BJ (cell line): ENCODE data around the gene SLC35E3. TPM values are rescaled to one million over a fixed set of nuclear protein-coding genes. Genes with fewer than 3 reads are reported as not detected.

Source experiments
- CTCF ChIA-PET: fragments of 350-600 bp; formaldehyde crosslinking; extraction: SDS; loops from one replicate; lab custom pipeline; 2021; ENCODE audit warnings: antibody characterized with exemption, inconsistent platforms; lab: Yijun Ruan, JAX
- POLR2A ChIA-PET: fragments of 300-600 bp; sonication (Branson Sonifier 250); formaldehyde crosslinking; extraction: SDS; loops from one replicate; lab custom pipeline; 2021; ENCODE audit warnings: antibody characterized with exemption; lab: Charles Lee
- DNase-seq: peaks from one replicate; pipeline ENCODE4 v3.0.0-alpha.2; 2011; ENCODE audit warnings: low read depth
- H3K27me3 ChIP-seq: 2 replicates; pipeline ENCODE4 v1.6.0; 2011; ENCODE audit warnings: low read length; ENCODE audit not compliant: control insufficient read depth, insufficient read depth
- H3K36me3 ChIP-seq: 2 replicates; pipeline ENCODE4 v1.5.1; 2011; ENCODE audit warnings: low read length; ENCODE audit not compliant: control insufficient read depth, insufficient read depth
- H3K4me3 ChIP-seq: 2 replicates; pipeline ENCODE4 v1.5.1; 2011; ENCODE audit warnings: low read depth, mild to moderate bottlenecking, control low read depth, low read length
- CTCF ChIP-seq: IDR thresholded peaks from 2 replicates; pipeline ENCODE4 v1.5.1; 2011; ENCODE audit warnings: low read depth, mild to moderate bottlenecking, control low read depth, inconsistent platforms, low read length, moderate library complexity; ENCODE audit not compliant: insufficient read depth
- polyA plus RNA-seq: library from polyadenylated mRNA; depleted of rRNA; stranded (reverse); fragments of >200 nt; gene quantifications from 2 replicates; pipeline ENCODE4 v1.2.3, GENCODE V29; 2011

SLC35E3 gene
- polyA plus RNA-seq, 1 experiment = 5.7 TPM

- ChIA-PET CTCF (interaction anchor here (1.0 kb wide), 1 partner anchor 33 kb away, joined by 3 read pairs; no protein-coding TSS in a partner anchor), POLR2A (no interaction called here)
- no peak for DNase-seq
These were observed 2.6 kb upstream of the SLC35E3 start for GRCh38 chr12:68743356-68743755.

DNA sequence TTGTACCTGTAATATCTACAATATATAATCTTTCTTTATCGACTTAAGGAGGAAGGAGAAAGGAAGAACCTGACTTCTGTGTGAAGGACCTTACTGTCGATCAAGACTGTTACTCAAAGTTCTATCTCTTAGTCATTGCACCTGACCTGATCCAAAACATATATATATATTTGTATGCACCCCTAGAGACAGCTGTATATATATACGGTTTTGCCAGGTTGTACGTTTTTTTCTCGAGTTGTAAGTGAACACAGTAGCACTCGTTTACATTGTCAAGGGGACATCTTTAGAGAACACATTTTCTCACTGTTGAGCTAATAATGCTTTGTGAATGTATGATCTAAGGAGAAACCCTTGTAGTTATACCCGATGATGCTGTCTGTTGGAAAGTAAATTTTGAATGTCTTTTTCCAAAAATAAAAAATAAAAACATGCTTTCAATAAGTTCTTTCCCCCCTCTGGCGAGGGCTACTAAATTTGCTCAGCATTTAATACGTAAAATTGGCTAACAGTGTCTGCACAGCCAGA is 536 bp upstream of the SLC35E3 start:
- H3K36me3 ChIP-seq = no peaks in the 10 kb centered on the region; the same call in 1 of the 2 replicates
- DNase-seq = no peak
- no peak for TF ChIP-seq CTCF
- CTCF ChIA-PET = interaction anchor here (1.0 kb wide), 1 partner anchor 12 kb away, joined by 3 read pairs; no protein-coding TSS in a partner anchor
- H3K27me3 ChIP-seq = no peaks in the 10 kb centered on the region
- POLR2A ChIA-PET = interaction anchor here (1.0 kb wide), 2 partner anchors 63 to 69 kb away, joined by 3 to 4 read pairs; no protein-coding TSS in a partner anchor
- H3K4me3 ChIP-seq = peak overlapping the region; percentile 54

More at GRCh38 chr12:68743356-68743755, 2.6 kb upstream of the SLC35E3 start:
- no peak overlapping the region for H3K4me3 ChIP-seq
- H3K27me3 ChIP-seq = no peaks in the 10 kb centered on the region
- H3K36me3 ChIP-seq = no peaks in the 10 kb centered on the region
- TF ChIP-seq CTCF = no peak

DNA sequence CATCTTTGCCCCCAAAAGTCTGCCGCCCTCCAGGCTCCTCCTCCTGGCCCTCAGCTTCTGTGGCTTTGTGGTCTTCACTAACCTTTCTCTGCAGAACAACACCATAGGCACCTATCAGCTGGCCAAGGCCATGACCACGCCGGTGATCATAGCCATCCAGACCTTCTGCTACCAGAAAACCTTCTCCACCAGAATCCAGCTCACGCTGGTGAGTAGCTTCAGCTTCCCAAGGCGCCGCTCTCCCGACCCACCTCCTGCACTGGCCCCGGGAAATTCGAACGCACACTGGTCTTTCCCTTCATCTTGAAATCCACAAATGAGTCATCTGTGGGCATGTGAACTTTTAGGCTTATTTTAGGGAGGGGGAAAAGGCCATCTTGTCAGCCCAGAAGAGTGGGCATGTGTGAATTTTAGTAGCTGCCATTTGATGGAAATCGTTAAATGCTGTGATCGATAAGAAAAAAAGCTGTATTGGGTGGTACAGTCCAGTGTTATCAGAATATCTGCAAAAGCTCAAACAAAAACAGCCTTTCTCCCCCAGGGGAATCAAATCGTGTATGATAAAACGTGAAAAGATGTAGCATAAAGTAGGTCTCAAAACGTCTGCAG is 700 bp downstream of the SLC35E3 start:
- Histone ChIP-seq H3K4me3 (peak overlapping the region; percentile 54), H3K36me3 (no peaks in the 10 kb centered on the region; the same call in 1 of the 2 replicates), H3K27me3 (no peaks in the 10 kb centered on the region)
- TF ChIP-seq CTCF = no peak
- DNase-seq = no peak
- POLR2A ChIA-PET = interaction anchor here (1.0 kb wide), 2 partner anchors 62 to 67 kb away, joined by 3 to 4 read pairs; no protein-coding TSS in a partner anchor
- CTCF ChIA-PET = interaction anchor here (0.6 to 1.3 kb wide), 3 partner anchors 10 to 23 kb away, joined by 3 to 7 read pairs (median 4); no protein-coding TSS in a partner anchor

- no peak for TF ChIP-seq CTCF
- POLR2A ChIA-PET = no interaction called here
- no peaks in the 10 kb centered on the region for H3K27me3 ChIP-seq
- H3K36me3 ChIP-seq = no peaks in the 10 kb centered on the region; the same call in 1 of the 2 replicates
- DNase-seq = no peak
- CTCF ChIA-PET = no interaction called here
- H3K4me3 ChIP-seq = no peak overlapping the region
These were observed 3.5 kb downstream of the SLC35E3 start for GRCh38 chr12:68749443-68749842.

DNA sequence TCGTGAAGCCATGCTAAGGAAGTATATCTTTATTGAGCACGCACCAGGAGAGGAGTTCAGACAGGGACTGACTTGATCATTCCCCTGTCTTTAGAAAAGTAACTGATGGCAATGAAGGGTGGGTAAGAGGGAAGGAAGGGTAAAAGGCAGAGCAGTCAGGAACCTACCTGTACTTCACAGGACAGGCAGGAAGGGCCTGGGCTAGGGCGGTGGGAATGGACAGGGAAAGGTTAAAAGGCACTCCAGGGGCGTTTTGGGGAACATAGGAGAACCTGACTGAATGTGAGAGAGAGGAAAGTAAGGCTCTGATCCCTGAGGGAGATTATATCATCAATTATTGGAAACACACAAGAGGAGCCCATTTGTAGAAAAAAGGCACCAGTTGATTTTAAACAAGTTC is 3.9 kb downstream of the SLC35E3 start:
- no peaks in the 10 kb centered on the region for H3K27me3 ChIP-seq
- CTCF ChIA-PET = no interaction called here
- POLR2A ChIA-PET = no interaction called here
- DNase-seq = no peak
- TF ChIP-seq CTCF = no peak
- H3K36me3 ChIP-seq = no peaks in the 10 kb centered on the region; the same call in 1 of the 2 replicates
- no peak overlapping the region for H3K4me3 ChIP-seq
